Measurements from ENCODE around the gene OSBPL2. TPM values are rescaled to one million over a fixed set of nuclear protein-coding genes. Genes with fewer than 3 reads are reported as not detected.

The OSBPL2 gene
- total RNA-seq, 1 experiment from 2014 or later: 41.4 TPM

DNA sequence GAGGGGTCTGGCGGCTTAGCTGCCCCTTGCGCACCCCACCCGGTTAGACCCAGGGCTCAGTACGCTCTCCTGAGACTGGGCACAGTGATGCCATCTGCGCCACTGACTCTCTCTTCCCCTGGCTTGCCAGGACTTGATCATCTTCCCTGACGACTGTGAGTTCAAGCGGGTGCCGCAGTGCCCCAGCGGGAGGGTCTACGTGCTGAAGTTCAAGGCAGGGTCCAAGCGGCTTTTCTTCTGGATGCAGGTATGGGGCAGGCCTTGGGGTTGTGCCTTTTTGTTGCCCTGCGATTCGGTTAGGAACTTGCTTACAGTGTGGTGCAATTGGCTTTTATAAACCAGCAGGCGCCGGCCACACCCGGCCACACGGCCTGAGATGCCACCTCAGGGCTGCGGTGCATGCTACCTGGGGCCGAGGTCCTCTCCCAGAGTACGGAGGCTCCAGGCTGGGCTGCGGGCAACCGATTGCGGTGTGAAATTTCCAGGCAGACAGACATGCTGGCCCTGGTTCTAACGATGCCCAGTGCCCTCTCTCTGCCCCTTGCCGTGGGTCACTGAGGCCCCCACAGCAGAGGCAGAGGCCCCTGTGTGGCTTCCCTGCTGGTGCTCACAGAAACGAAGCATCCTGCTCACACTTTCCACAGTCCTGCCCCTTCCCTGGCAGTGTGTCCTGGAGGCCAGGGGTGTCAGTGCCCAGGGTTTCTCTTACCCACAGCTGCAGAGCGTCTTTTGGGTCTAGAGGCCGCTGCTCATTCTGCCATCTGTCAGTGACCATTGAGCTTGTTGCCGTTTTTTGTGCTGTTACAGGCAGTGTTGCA is 66.2 kb downstream of the OSBPL2 start:
- H3K27me3 ChIP-seq (ENCODE audit: control insufficient read depth, insufficient read depth, low read length): no peaks in the 10 kb centered on the region
- ChIA-PET CTCF (interaction anchor here (2.8 kb wide), 1 partner anchor 78 kb away, joined by 7 read pairs; no protein-coding TSS in a partner anchor), POLR2A (no interaction called here)
- in situ Hi-C loops (cut with HindIII; ENCODE audit: low pct_unique_long_range_greater_than_20kb, low sequenced_read_pairs): no loop called here
- ATAC-seq: no peak
- peaks cover 45% of the 10 kb centered on the region for H3K4me1 ChIP-seq (ENCODE audit: control insufficient read depth, insufficient read depth, low read length)
- peak overlapping the region; percentile 91 for H3K27ac ChIP-seq (ENCODE audit: low read length)
- no TSS peak for BruUV-seq (replicated peaks)
- DNase-seq (ENCODE audit: low read depth, low spot score): no peak
- no peak for TF ChIP-seq TCF7L2 (IDR thresholded peaks at IDR 0.05; ENCODE audit: low read depth, low read length)
- TF ChIP-seq, protein P1, sequence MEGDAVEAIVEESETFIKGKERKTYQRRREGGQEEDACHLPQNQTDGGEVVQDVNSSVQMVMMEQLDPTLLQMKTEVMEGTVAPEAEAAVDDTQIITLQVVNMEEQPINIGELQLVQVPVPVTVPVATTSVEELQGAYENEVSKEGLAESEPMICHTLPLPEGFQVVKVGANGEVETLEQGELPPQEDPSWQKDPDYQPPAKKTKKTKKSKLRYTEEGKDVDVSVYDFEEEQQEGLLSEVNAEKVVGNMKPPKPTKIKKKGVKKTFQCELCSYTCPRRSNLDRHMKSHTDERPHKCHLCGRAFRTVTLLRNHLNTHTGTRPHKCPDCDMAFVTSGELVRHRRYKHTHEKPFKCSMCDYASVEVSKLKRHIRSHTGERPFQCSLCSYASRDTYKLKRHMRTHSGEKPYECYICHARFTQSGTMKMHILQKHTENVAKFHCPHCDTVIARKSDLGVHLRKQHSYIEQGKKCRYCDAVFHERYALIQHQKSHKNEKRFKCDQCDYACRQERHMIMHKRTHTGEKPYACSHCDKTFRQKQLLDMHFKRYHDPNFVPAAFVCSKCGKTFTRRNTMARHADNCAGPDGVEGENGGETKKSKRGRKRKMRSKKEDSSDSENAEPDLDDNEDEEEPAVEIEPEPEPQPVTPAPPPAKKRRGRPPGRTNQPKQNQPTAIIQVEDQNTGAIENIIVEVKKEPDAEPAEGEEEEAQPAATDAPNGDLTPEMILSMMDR (IDR thresholded peaks at IDR 0.05): no peak
- peak; percentile 38; the same call in 1 of the 2 replicates for TF ChIP-seq POLR2AphosphoS5 (IDR thresholded peaks at IDR 0.05; ENCODE audit: low read depth, low read length)
- TF ChIP-seq, protein P2, sequence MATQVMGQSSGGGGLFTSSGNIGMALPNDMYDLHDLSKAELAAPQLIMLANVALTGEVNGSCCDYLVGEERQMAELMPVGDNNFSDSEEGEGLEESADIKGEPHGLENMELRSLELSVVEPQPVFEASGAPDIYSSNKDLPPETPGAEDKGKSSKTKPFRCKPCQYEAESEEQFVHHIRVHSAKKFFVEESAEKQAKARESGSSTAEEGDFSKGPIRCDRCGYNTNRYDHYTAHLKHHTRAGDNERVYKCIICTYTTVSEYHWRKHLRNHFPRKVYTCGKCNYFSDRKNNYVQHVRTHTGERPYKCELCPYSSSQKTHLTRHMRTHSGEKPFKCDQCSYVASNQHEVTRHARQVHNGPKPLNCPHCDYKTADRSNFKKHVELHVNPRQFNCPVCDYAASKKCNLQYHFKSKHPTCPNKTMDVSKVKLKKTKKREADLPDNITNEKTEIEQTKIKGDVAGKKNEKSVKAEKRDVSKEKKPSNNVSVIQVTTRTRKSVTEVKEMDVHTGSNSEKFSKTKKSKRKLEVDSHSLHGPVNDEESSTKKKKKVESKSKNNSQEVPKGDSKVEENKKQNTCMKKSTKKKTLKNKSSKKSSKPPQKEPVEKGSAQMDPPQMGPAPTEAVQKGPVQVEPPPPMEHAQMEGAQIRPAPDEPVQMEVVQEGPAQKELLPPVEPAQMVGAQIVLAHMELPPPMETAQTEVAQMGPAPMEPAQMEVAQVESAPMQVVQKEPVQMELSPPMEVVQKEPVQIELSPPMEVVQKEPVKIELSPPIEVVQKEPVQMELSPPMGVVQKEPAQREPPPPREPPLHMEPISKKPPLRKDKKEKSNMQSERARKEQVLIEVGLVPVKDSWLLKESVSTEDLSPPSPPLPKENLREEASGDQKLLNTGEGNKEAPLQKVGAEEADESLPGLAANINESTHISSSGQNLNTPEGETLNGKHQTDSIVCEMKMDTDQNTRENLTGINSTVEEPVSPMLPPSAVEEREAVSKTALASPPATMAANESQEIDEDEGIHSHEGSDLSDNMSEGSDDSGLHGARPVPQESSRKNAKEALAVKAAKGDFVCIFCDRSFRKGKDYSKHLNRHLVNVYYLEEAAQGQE (IDR thresholded peaks at IDR 0.05; ENCODE audit: insufficient read depth in 1 of 2, low read depth in 2 of 2, low read length in 1 of 2): no peak
- TF ChIP-seq SIN3A (IDR thresholded peaks at IDR 0.05; ENCODE audit: borderline replicate concordance, insufficient read depth, low read depth, low read length): peak; percentile 62; the same call in 1 of the 2 replicates
- intact Hi-C loops (cut with micrococcal nuclease; ENCODE audit: unreplicated experiment): loop anchor here (5.0 kb wide), 1 partner anchor 78 kb away; no protein-coding TSS in a partner anchor
- H3K36me3 ChIP-seq (ENCODE audit: control insufficient read depth, insufficient read depth, low read length): peaks cover 5% of the 10 kb centered on the region
- H3K4me3 ChIP-seq (ENCODE audit: low read depth in 2 of 2, low read length in 2 of 2): peak overlapping the region; percentile 83 to 94
- no peaks in the 10 kb centered on the region for H3K9me3 ChIP-seq (ENCODE audit: control insufficient read depth, insufficient read depth, low read depth, low read length)

DNA sequence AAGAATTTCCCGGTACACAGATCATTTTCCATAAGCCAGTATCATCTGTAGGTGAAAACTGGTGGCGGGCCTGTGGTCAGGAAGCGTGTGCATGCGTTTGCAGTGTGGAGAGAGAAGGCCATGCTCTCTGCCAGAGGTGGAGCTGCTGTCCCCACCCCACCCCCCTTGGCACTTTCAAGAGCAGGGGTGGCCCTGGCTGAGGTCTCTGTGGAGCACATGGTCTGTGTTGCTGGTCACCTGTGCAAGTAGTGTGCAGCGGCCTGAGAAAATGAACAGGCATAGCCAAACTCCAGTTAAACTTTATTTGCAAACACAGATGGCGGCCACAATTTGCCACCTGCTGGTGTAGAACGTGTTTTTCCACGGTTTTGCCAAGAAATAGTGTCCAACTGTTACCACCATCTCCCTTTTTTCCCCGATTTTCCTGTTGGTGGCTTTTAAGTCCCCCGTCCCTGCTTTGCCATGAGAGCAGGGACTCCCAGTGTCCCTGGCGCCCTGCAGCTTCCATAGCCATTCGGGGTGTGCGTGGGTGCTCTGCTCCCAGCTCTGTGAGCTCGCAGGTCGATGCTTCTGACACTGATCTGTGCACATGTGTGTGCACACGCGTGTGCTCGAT is 66.9 kb downstream of the OSBPL2 start:
- intact Hi-C loops (cut with micrococcal nuclease; ENCODE audit: unreplicated experiment) (no loop called here), in situ Hi-C loops (cut with HindIII; ENCODE audit: low pct_unique_long_range_greater_than_20kb, low sequenced_read_pairs) (no loop called here)
- peak; percentile 2; the same call in 1 of the 2 replicates for ATAC-seq
- Histone ChIP-seq H3K9me3 (ENCODE audit: control insufficient read depth, insufficient read depth, low read depth, low read length) (no peaks in the 10 kb centered on the region), H3K27ac (ENCODE audit: low read length) (peak overlapping the region; percentile 91), H3K36me3 (ENCODE audit: control insufficient read depth, insufficient read depth, low read length) (peaks cover 7% of the 10 kb centered on the region), H3K27me3 (ENCODE audit: control insufficient read depth, insufficient read depth, low read length) (no peaks in the 10 kb centered on the region), H3K4me1 (ENCODE audit: control insufficient read depth, insufficient read depth, low read length) (peaks cover 52% of the 10 kb centered on the region), H3K4me3 (ENCODE audit: low read depth in 2 of 2, low read length in 2 of 2) (peak overlapping the region; percentile 83 to 94)
- DNase-seq (ENCODE audit: low read depth, low spot score): no peak
- BruUV-seq (replicated peaks): TSS peak; percentile 85
- POLR2A ChIA-PET: no interaction called here
- CTCF ChIA-PET: interaction anchor here (0.8 to 2.8 kb wide), 2 partner anchors 77 to 236 kb away, joined by 3 to 7 read pairs; no protein-coding TSS in a partner anchor
- TF ChIP-seq, protein P1 (IDR thresholded peaks at IDR 0.05): peak; percentile 30; the same call in 1 of the 2 replicates
- TF ChIP-seq TCF7L2 (IDR thresholded peaks at IDR 0.05; ENCODE audit: low read depth, low read length): 0 out of 2 replicates have a peak, but pooled peaks have one; percentile 4
- TF ChIP-seq POLR2AphosphoS5 (IDR thresholded peaks at IDR 0.05; ENCODE audit: low read depth, low read length): peak; percentile 24; the same call in 1 of the 2 replicates
- TF ChIP-seq, protein P2 (IDR thresholded peaks at IDR 0.05; ENCODE audit: insufficient read depth in 1 of 2, low read depth in 2 of 2, low read length in 1 of 2): 0 out of 4 replicates have a peak, but pooled peaks of 1 of the 2 experiments have one; percentile 17
- no peak; the same call in 1 of the 2 replicates for TF ChIP-seq SIN3A (IDR thresholded peaks at IDR 0.05; ENCODE audit: borderline replicate concordance, insufficient read depth, low read depth, low read length)
